Fibroblast of mammary gland (primary cell): ENCODE data around the gene DENND4B.

Source experiments
- DNase-seq: peaks from one replicate; pipeline ENCODE4 v3.0.0-alpha.2; 2010; ENCODE audit warnings: low read depth
- H3K4me3 ChIP-seq: 2 replicates; pipeline ENCODE4 v1.5.1; 2011; ENCODE audit warnings: low read depth, mild to moderate bottlenecking, low read length, moderate library complexity; ENCODE audit not compliant: control insufficient read depth
- CTCF ChIP-seq: conservative IDR thresholded peaks from 2 replicates; pipeline ENCODE4 v1.5.1; 2011; ENCODE audit warnings: low read depth, low read length, inconsistent platforms; ENCODE audit not compliant: control insufficient read depth, insufficient read depth

Gene DENND4B

DNA sequence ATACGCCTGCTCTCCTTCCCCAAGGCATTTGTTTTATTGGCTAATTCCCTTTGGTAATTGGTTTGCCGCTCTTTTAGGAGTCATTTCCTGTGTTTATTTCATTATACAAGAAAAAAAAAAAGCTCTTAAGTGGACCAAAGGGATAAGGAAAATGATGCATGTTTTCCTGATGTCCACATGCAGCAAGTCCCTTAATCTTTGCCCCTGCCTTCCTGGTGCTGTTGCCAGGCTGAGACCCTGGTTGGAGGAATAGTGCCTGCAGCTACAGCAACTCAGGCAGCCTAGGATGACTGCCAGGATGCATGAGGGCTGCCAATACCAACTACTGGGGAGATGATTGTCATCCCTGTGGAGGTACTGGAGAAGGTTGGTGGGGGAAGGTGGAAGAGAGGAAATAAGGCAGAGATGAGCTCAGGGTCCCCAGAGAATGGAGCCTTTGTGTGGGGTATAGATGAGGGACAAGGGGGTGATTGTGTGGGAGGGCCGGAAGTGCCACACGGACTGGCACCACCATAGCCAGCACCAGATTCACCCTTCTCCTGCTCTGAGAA, 17.7 kb downstream of the DENND4B start:
- H3K4me3 ChIP-seq = no peak overlapping the region
- no peak for TF ChIP-seq CTCF
- peak; percentile 67 for DNase-seq

- H3K4me3 ChIP-seq = no peak overlapping the region
- no peak for DNase-seq
Measured at GRCh38 chr1:153928245-153928644, 18.3 kb downstream of the DENND4B start.

DNA sequence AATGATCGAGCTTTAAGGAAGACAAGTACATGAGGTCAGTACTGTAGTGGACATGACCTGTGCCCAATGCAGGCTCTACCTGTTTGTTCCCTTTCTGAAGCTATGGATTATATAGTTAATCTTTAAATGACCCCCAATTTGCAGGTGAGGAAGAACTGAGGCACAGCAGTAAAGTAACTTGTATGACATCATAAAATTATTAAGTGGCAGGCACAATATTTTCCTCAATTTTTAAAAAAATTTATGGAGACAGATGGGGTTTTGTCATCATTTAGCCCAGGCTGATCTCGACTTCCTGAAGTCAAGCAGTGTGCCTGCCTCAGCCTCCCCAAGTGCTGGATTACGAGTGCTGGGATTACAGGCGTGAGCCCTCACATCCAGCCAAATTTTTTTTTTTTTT, 20.1 kb downstream of the DENND4B start:
- TF ChIP-seq CTCF = no peak
- no peak overlapping the region for H3K4me3 ChIP-seq
- DNase-seq = no peak

More at GRCh38 chr1:153928245-153928644, 18.3 kb downstream of the DENND4B start:
- TF ChIP-seq CTCF = no peak

GRCh38 chr1:153922972-153923925, 23.3 kb downstream of the DENND4B start, which contains the start of gene GATAD2B:
Gene GATAD2B (minus strand): TSS chr1:153922972. CDS start chr1:153828347, 94,625 bp downstream.
- DNase-seq = peak; percentile 100
- H3K4me3 ChIP-seq = peak within 1 kb of the TSS; percentile 78
- no peak for TF ChIP-seq CTCF

GRCh38 chr1:153922076-153922971, 24.2 kb downstream of the DENND4B start:
- no peak for TF ChIP-seq CTCF
- H3K4me3 ChIP-seq = peak overlapping the region; percentile 78
- peak; percentile 37 for DNase-seq

DNA sequence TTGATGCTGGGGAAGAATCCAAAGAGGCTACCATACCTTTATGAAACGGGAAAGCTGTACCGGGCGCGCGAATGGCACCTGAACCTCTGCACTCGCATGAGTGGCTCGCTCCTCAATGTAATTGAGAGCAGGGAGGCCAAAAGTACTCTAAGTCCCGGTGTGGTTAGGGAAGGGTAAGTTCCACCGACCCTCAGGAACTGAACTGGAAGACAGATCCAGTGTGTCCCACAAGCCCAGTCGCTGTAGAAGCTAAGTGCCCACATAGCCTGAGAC, 24.8 kb downstream of the DENND4B start:
- H3K4me3 ChIP-seq = peak overlapping the region; percentile 78
- no peak for DNase-seq
- no peak for TF ChIP-seq CTCF
